H1 (cell line): Measurements from ENCODE around the gene CASZ1. TPM values are rescaled to one million over a fixed set of nuclear protein-coding genes. Genes with fewer than 3 reads are reported as not detected.
A peak's percentile ranks its signal among the peaks of the same experiment; 100 is the strongest.

ENCODE experiments used
- CTCF ChIA-PET: fragments of 300-600 bp; sonication (Branson Sonifier 250); formaldehyde crosslinking; loops from one replicate; lab custom pipeline; 2021; ENCODE audit not compliant: partially characterized antibody; lab: Charles Lee
- POLR2A ChIA-PET: fragments of 300-600 bp; sonication (Branson Sonifier 250); formaldehyde crosslinking; loops from one replicate; lab custom pipeline; 2021; ENCODE audit warnings: inconsistent platforms; ENCODE audit not compliant: partially characterized antibody; lab: Charles Lee
- DNase-seq, 2 experiments: peaks; one replicate each; pipeline versions ENCODE4 v3.0.0 to v3.0.0-alpha.2; 2010 to 2022; ENCODE audit warnings: low spot score in 2 of 2, low read depth in 1 of 2, mixed read lengths in 1 of 2
- FAIRE-seq: peaks from 2 replicates; lab custom pipeline; 2011; peaks lifted over from hg19 to GRCh38; lab: Jason Lieb, UNC
- H2AFZ ChIP-seq: 2 replicates; pipeline ENCODE4 v1.8.1; 2012; ENCODE audit warnings: low read length, inconsistent platforms
- H2AK5ac ChIP-seq: 2 replicates; pipeline ENCODE4 v1.6.1; 2013; ENCODE audit warnings: low read depth, low read length
- H2BK120ac ChIP-seq: replicated peaks from 2 replicates; pipeline ENCODE3; 2013; ENCODE audit warnings: low read depth, low read length, inconsistent platforms
- H2BK12ac ChIP-seq: 2 replicates; pipeline ENCODE4 v1.6.1; 2013; ENCODE audit warnings: low read depth, low read length
- H2BK15ac ChIP-seq: 2 replicates; pipeline ENCODE4 v1.6.1; 2013; ENCODE audit warnings: low read length
- H2BK20ac ChIP-seq: 2 replicates; pipeline ENCODE4 v1.6.1; 2013; ENCODE audit warnings: low read length
- H2BK5ac ChIP-seq: 2 replicates; pipeline ENCODE4 v1.6.1; 2013; ENCODE audit warnings: low read depth, low read length
- H3K14ac ChIP-seq: 2 replicates; pipeline ENCODE4 v1.6.1; 2013; ENCODE audit warnings: inconsistent platforms; ENCODE audit not compliant: insufficient read length
- H3K18ac ChIP-seq: 2 replicates; pipeline ENCODE4 v1.6.1; 2013; ENCODE audit warnings: low read length; ENCODE audit errors: extremely low read depth
- H3K23ac ChIP-seq: 2 replicates; pipeline ENCODE4 v1.6.1; 2013; ENCODE audit warnings: inconsistent platforms; ENCODE audit not compliant: insufficient read length
- H3K23me2 ChIP-seq: 2 replicates; pipeline ENCODE4 v1.6.1; 2013; ENCODE audit warnings: low read depth, low read length
- H3K27ac ChIP-seq: 2 replicates; pipeline ENCODE4 v1.6.1; 2011; ENCODE audit warnings: low read depth, low read length, inconsistent platforms
- H3K27me3 ChIP-seq, 4 experiments: replicated peaks in 1 of 4; 1 replicate in 1 of 4; 2 replicates in 3 of 4; pipeline versions ENCODE4 v1.6.1 to v1.8.1; 2011 to 2013; ENCODE audit warnings: low read length in 3 of 4, mild to moderate bottlenecking in 3 of 4, inconsistent platforms in 2 of 4, mixed read lengths in 2 of 4, moderate library complexity in 1 of 4; ENCODE audit not compliant: control insufficient read depth in 3 of 4, insufficient read depth in 3 of 4; ENCODE audit errors: extremely low read depth in 1 of 4
- H3K36me3 ChIP-seq, 4 experiments: 2 replicates each; pipeline versions ENCODE4 v1.6.1 to v1.8.1; 2011 to 2013; ENCODE audit warnings: mild to moderate bottlenecking in 4 of 4, low read length in 3 of 4, moderate library complexity in 2 of 4, control low read depth in 1 of 4, inconsistent platforms in 1 of 4; ENCODE audit not compliant: insufficient read depth in 4 of 4, control insufficient read depth in 2 of 4
- H3K4ac ChIP-seq: replicated peaks from 2 replicates; pipeline ENCODE3; 2013; ENCODE audit warnings: low read length, low read depth, mixed read lengths, inconsistent platforms; ENCODE audit not compliant: insufficient read length
- H3K4me1 ChIP-seq, 4 experiments: replicated peaks in 1 of 4; 1 replicate in 1 of 4; 2 replicates in 3 of 4; pipeline versions ENCODE4 v1.6.1 to v1.8.1; 2011 to 2013; ENCODE audit warnings: low read length in 3 of 4, inconsistent platforms in 2 of 4, mixed read lengths in 1 of 4; ENCODE audit not compliant: insufficient read depth in 4 of 4, control insufficient read depth in 3 of 4
- H3K4me2 ChIP-seq, 2 experiments: 2 replicates each; pipeline versions ENCODE4 v1.6.1 to v1.8.1; 2011 to 2013; ENCODE audit warnings: low read depth in 2 of 2, low read length in 2 of 2, control low read depth in 1 of 2, inconsistent platforms in 1 of 2, mild to moderate bottlenecking in 1 of 2; ENCODE audit not compliant: insufficient read depth in 1 of 2
- H3K4me3 ChIP-seq, 4 experiments: fragments of 200-600, 300-600 bp in 1 of 4; sonication (generic), shearing (Covaris generic), sonication (Bioruptor Twin) in 1 of 4; 2 replicates each; pipeline versions ENCODE4 v1.5.1 to v1.8.1; 2011 to 2016; ENCODE audit warnings: low read length in 4 of 4, low read depth in 3 of 4, control low read depth in 2 of 4, inconsistent platforms in 2 of 4, mild to moderate bottlenecking in 2 of 4, mixed read lengths in 1 of 4, moderate library complexity in 1 of 4; ENCODE audit not compliant: insufficient read depth in 2 of 4; ENCODE audit errors: extremely low read depth in 1 of 4
- H3K56ac ChIP-seq: replicated peaks from 2 replicates; pipeline ENCODE3; 2013; ENCODE audit warnings: low read depth, mild to moderate bottlenecking, mixed read lengths, low read length, inconsistent platforms; ENCODE audit not compliant: insufficient read length
- H3K79me1 ChIP-seq: 2 replicates; pipeline ENCODE4 v1.6.1; 2013; ENCODE audit warnings: low read depth, low read length, control low read depth
- H3K79me2 ChIP-seq, 2 experiments: 2 replicates each; pipeline versions ENCODE4 v1.6.1 to v1.8.1; 2012 to 2013; ENCODE audit warnings: low read length in 2 of 2, mild to moderate bottlenecking in 2 of 2, inconsistent platforms in 1 of 2; ENCODE audit not compliant: insufficient read depth in 2 of 2, control insufficient read depth in 1 of 2
- H3K9ac ChIP-seq, 4 experiments: replicated peaks in 1 of 4; 1 replicate in 1 of 4; 2 replicates in 3 of 4; pipeline versions ENCODE4 v1.6.1 to v1.8.1; 2011 to 2013; ENCODE audit warnings: low read depth in 3 of 4, low read length in 3 of 4, control low read depth in 2 of 4, mild to moderate bottlenecking in 2 of 4, moderate library complexity in 2 of 4, inconsistent platforms in 1 of 4; ENCODE audit errors: extremely low read depth in 1 of 4
- H3K9me3 ChIP-seq, 2 experiments: 2 replicates each; pipeline versions ENCODE4 v1.6.1 to v1.8.1; 2012 to 2013; ENCODE audit warnings: mild to moderate bottlenecking in 2 of 2, moderate library complexity in 2 of 2, control low read depth in 1 of 2, inconsistent platforms in 1 of 2, low read depth in 1 of 2, low read length in 1 of 2, mixed read lengths in 1 of 2; ENCODE audit not compliant: insufficient read depth in 2 of 2
- H4K20me1 ChIP-seq, 2 experiments: replicated peaks in 1 of 2; 2 replicates each; pipeline versions ENCODE3 to v1.8.1; 2011 to 2013; ENCODE audit warnings: inconsistent platforms in 2 of 2, low read length in 2 of 2, mild to moderate bottlenecking in 1 of 2; ENCODE audit not compliant: insufficient read depth in 2 of 2, control insufficient read depth in 1 of 2
- H4K5ac ChIP-seq: 2 replicates; pipeline ENCODE4 v1.6.1; 2013; ENCODE audit warnings: low read length, low read depth, mixed read lengths, inconsistent platforms; ENCODE audit not compliant: insufficient read length
- H4K8ac ChIP-seq: 2 replicates; pipeline ENCODE4 v1.8.0; 2013; ENCODE audit warnings: mild to moderate bottlenecking, moderate library complexity, low read length, inconsistent platforms; ENCODE audit not compliant: insufficient read depth; ENCODE audit errors: extremely low read depth
- H4K91ac ChIP-seq: replicated peaks from 2 replicates; pipeline ENCODE3; 2013; ENCODE audit warnings: low read length, mixed read lengths, inconsistent platforms; ENCODE audit not compliant: insufficient read length
- ATF2 ChIP-seq: IDR thresholded peaks from 2 replicates; pipeline ENCODE4 v1.6.1; 2012; ENCODE audit warnings: low read length, inconsistent platforms
- BCL11A ChIP-seq, 2 experiments: IDR thresholded peaks; one replicate each; pipeline ENCODE4 v1.6.1; 2011; ENCODE audit warnings: low read depth in 2 of 2, low read length in 2 of 2, mild to moderate bottlenecking in 2 of 2
- EZH2 ChIP-seq: fragments of 200-600 bp; sonication (generic); IDR thresholded peaks from 2 replicates; pipeline ENCODE4 v1.7.1; 2012; ENCODE audit warnings: low read depth, mild to moderate bottlenecking, moderate library complexity, low read length, inconsistent platforms; ENCODE audit not compliant: severe bottlenecking
- KDM4A ChIP-seq: IDR thresholded peaks from one replicate; pipeline ENCODE4 v1.7.1; 2012; ENCODE audit warnings: low read depth, mild to moderate bottlenecking, moderate library complexity, low read length, inconsistent platforms; ENCODE audit not compliant: severe bottlenecking
- RAD21 ChIP-seq, 2 experiments: IDR thresholded peaks in 1 of 2; conservative IDR thresholded peaks in 1 of 2; 2 replicates each; pipeline ENCODE4 v1.6.1; 2011; ENCODE audit warnings: low read depth in 2 of 2, low read length in 2 of 2, improper control_type of control experiment in 1 of 2, inconsistent platforms in 1 of 2, mild to moderate bottlenecking in 1 of 2, moderate library complexity in 1 of 2
- SIN3A ChIP-seq, 2 experiments: IDR thresholded peaks in 1 of 2; conservative IDR thresholded peaks in 1 of 2; 2 replicates each; pipeline ENCODE4 v1.6.1; 2011 to 2012; ENCODE audit warnings: low read length in 2 of 2, improper control_type of control experiment in 1 of 2, low read depth in 1 of 2, mild to moderate bottlenecking in 1 of 2
- USF2 ChIP-seq: IDR thresholded peaks from 2 replicates; pipeline ENCODE4 v1.6.1; 2011; ENCODE audit warnings: low read length, improper control_type of control experiment
- WGBS, 2 experiments: shearing (Covaris generic) in 1 of 2; methylation state at CpG; one replicate each; pipeline versions ENCODE4 v1.1.6 to v1.1.7; 2013 to 2015; ENCODE audit warnings: low lambda C conversion rate in 2 of 2, mixed read lengths in 2 of 2, inconsistent platforms in 1 of 2, low coverage in 1 of 2, missing lambda C conversion rate in 1 of 2; ENCODE audit not compliant: insufficient replicate concordance in 2 of 2, insufficient coverage in 1 of 2, insufficient read length in 1 of 2; ENCODE audit errors: extremely low coverage in 1 of 2, missing lambda C conversion rate in 1 of 2; 5-methylcytosine and 5-hydroxymethylcytosine counted together
- polyA plus RNA-seq, 7 experiments: library from polyadenylated mRNA; depleted of rRNA in 3 of 7; stranded (reverse) in 5 of 7; unstranded in 2 of 7; fragments of >200 nt in 5 of 7; fragments of 200-250 nt in 2 of 7; gene quantifications; 1 replicate in 5 of 7; 2 replicates in 1 of 7; 4 replicates in 1 of 7; pipeline versions ENCODE4 v1.2.1 to v1.2.3, GENCODE V29; 2011 to 2013; ENCODE audit warnings: missing spikeins in 2 of 7, mixed read lengths in 2 of 7
- total RNA-seq: library from RNA; stranded (reverse); fragmentation: NEBNext Ultra II Directional; extraction: Animal tissue kit (Norgen Biotek cat#: 25700); gene quantifications from 2 replicates; pipeline ENCODE4 v1.2.1, GENCODE V29; 2021

The CASZ1 gene
- total and polyA plus RNA-seq, 2 of the 8 experiments (the other 6 are each of a cell fraction or from before 2014, with no cell fraction given), result 4.4 to 7.7 TPM

DNA sequence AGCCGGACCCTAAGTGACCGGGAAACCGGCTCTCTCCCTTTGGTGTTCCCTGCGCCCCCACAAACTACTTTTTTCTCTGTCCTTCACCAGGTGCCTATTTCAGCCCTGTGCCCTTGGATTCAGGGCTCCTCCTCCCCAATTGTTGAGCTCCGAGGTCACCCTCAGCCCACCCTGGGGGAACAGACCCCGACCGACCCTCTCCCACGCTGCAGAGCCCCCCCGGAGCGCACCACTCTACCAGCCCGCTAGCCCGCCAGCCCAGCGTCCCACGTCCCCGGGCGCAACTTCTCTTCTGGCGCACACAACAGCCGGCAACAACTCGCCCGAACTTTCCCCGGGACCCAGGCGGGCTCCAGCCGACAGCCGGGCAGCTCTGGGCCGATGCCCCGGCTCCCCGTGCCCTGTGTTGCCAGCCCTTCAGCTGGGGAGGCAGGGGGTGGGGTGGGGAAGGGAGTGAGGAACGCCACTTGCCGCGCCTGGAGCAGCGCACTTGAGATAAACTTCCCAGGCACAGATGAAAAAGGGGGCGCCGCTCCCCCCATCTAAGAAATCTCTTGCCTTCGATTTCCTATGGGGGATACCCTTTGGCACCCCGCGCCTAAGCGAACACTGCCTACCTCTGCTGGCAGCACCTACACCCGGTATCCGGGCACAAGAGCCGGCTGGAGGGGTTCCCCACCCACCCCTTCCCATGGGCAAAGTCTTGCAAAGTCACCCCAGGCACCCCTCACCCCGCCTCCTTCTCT, 997 bp downstream of the CASZ1 start:
- no peak overlapping the region for H3K9ac ChIP-seq
- H3K36me3 ChIP-seq, result no peaks in the 10 kb centered on the region
- peak overlapping the region; percentile 50 to 82 (median 60) for H3K4me3 ChIP-seq
- H2AFZ ChIP-seq, result no peak overlapping the region
- peaks cover 6 to 15% (median 11%) of the 10 kb centered on the region in 4 experiments for H3K4me1 ChIP-seq
- POLR2A ChIA-PET, result interaction anchor here (1.2 kb wide), 1 partner anchor 11 kb away, joined by 4 read pairs; no protein-coding TSS in a partner anchor
- FAIRE-seq, result no peak
- DNase-seq, result peak in 1 of 2 experiments; percentile 70
- 1% methylated on average over 30 of the region's 41 CpGs; no CpG with 5 or more reads in 1 of the 2 experiments for WGBS, 2 experiments
- no peak overlapping the region for H3K4ac ChIP-seq
- peaks cover 0 to 2% of the 10 kb centered on the region in 2 experiments for H4K20me1 ChIP-seq
- H2BK120ac ChIP-seq, result no peak overlapping the region
- no peak overlapping the region for H4K5ac ChIP-seq
- H2BK15ac ChIP-seq, result no peak overlapping the region
- CTCF ChIA-PET, result interaction anchor here (0.6 to 2.4 kb wide), 11 partner anchors 8 to 258 kb away, joined by 3 to 9 read pairs (median 3); no protein-coding TSS in a partner anchor
- no peak overlapping the region for H4K91ac ChIP-seq
- H3K14ac ChIP-seq, result no peak overlapping the region
- H3K23ac ChIP-seq, result no peak overlapping the region
- H3K27ac ChIP-seq, result no peak overlapping the region
- peak overlapping the region; percentile 98 to 99 for H3K4me2 ChIP-seq
- H4K8ac ChIP-seq, result peak overlapping the region; percentile 14; the same call in 1 of the 2 replicates
- no peak overlapping the region for H2BK20ac ChIP-seq
- H2AK5ac ChIP-seq, result no peak overlapping the region
- H3K18ac ChIP-seq, result no peak overlapping the region; the same call in 1 of the 2 replicates
- peaks cover 17% of the 10 kb centered on the region; the same call in 1 of the 2 replicates for H3K23me2 ChIP-seq
- H3K9me3 ChIP-seq, result no peaks in the 10 kb centered on the region
- H3K56ac ChIP-seq, result no peak overlapping the region
- H2BK5ac ChIP-seq, result no peak overlapping the region
- peaks cover 9 to 29% (median 23%) of the 10 kb centered on the region in 4 experiments; a peak in 6 of 7 replicates for H3K27me3 ChIP-seq
- H3K79me2 ChIP-seq, result no peaks in the 10 kb centered on the region
- H3K79me1 ChIP-seq, result no peaks in the 10 kb centered on the region
- no peak overlapping the region for H2BK12ac ChIP-seq
- no peak for TF ChIP-seq ATF2
- TF ChIP-seq EZH2, result peak; percentile 52
- TF ChIP-seq USF2, result no peak
- TF ChIP-seq RAD21 (IDR thresholded peaks at IDR 0.05 in 1 of 2, conservative IDR thresholded peaks at IDR 0.05 in 1 of 2; ENCODE audit: low read depth in 2 of 2, low read length in 2 of 2), result no peak
- 0 out of 4 replicates have a peak, but pooled peaks of 1 of the 2 experiments have one; percentile 6 for TF ChIP-seq SIN3A (conservative IDR thresholded peaks at IDR 0.05 in 1 of 2, IDR thresholded peaks at IDR 0.05 in 1 of 2; ENCODE audit: low read depth in 1 of 2, low read length in 2 of 2)
- TF ChIP-seq KDM4A, result peak; percentile 13
- TF ChIP-seq BCL11A (IDR thresholded peaks at IDR 0.05; ENCODE audit: low read depth in 2 of 2, low read length in 2 of 2), result no peak
